Ovary (tissue), 9 donors: ENCODE data around the gene BCAS4. TPM values are rescaled to one million over a fixed set of nuclear protein-coding genes. Genes with fewer than 3 reads are reported as not detected.

Experiments used
- DNase-seq, 5 donors: peaks; one replicate each; pipeline ENCODE4 v3.0.0-alpha.2; 2019 to 2020
- H3K27ac ChIP-seq, 2 donors: fragments of 200-600 bp; one replicate each; pipeline versions ENCODE4 v1.5.1 to v1.8.0; 2019 to 2022
- H3K27me3 ChIP-seq: fragments of 200-600 bp; one replicate; pipeline ENCODE4 v1.8.0; 2022
- H3K36me3 ChIP-seq: fragments of 200-600 bp; sonication (generic); one replicate; pipeline ENCODE4 v1.5.1; 2019
- H3K4me1 ChIP-seq: one replicate; pipeline ENCODE4 v1.8.1; 2013; ENCODE audit warnings: mild to moderate bottlenecking, moderate library complexity; ENCODE audit not compliant: insufficient read depth
- H3K4me3 ChIP-seq: fragments of 200-600 bp; sonication (generic); one replicate; pipeline ENCODE4 v1.5.1; 2017
- H3K9me3 ChIP-seq, 2 donors: fragments of 200-600 bp in 1 of 2; sonication (generic) in 1 of 2; one replicate each; pipeline versions ENCODE4 v1.5.1 to v1.8.1; 2013 to 2019; ENCODE audit warnings: mild to moderate bottlenecking in 1 of 2, moderate library complexity in 1 of 2
- EP300 ChIP-seq: sonication (generic); formaldehyde crosslinking; IDR thresholded peaks from one replicate; pipeline ENCODE4 v1.6.1; 2017; ENCODE audit warnings: antibody characterized with exemption
- POLR2A ChIP-seq: fragments of 450-650 bp; IDR thresholded peaks from one replicate; pipeline ENCODE4 v1.6.1; 2017; ENCODE audit warnings: antibody characterized with exemption, mild to moderate bottlenecking, moderate library complexity
- WGBS, 3 donors: extraction: QIAGEN DNeasy Blood & Tissue Kit in 1 of 3; methylation state at CpG; one replicate each; pipeline versions ENCODE4 v1.1.5 to v1.1.7; 2013 to 2017; 5-methylcytosine and 5-hydroxymethylcytosine counted together
- intact Hi-C, 4 donors: fragments of 100-400 bp; cut with DNase I; formaldehyde crosslinking; loops; one replicate each; pipeline versions ENCODE4 v1.11.0 to v1.15.1; 2022 to 2023
- polyA plus RNA-seq, 2 donors: library from polyadenylated mRNA; stranded (reverse); fragments of 200-250 nt in 1 of 2; fragments of 350-450 nt in 1 of 2; fragmentation: Illumina TruSeq in 1 of 2; extraction: RNeasy Lipid Tissue Mini Kit (QIAGEN cat#74804) in 1 of 2; gene quantifications; one replicate each; pipeline ENCODE4 v1.2.3, GENCODE V29; 2013 to 2014
- total RNA-seq, 7 donors: library from RNA; depleted of rRNA in 2 of 7; stranded (reverse); fragments of >200 nt in 2 of 7; fragmentation: NEBNext Ultra II Directional in 3 of 7; extraction: Animal tissue kit (Norgen Biotek cat#: 25700) in 3 of 7; gene quantifications; one replicate each; pipeline versions ENCODE4 v1.1.0 to v1.2.4, GENCODE V29; 2016 to 2023
- TF ChIP-seq, protein P1 (sequence below), 3 donors: fragments of 450-650 bp in 2 of 3; fragments of 200-600 bp in 1 of 3; IDR thresholded peaks; one replicate each; pipeline versions ENCODE4 v1.5.1 to v1.8.0; 2016 to 2022; ENCODE audit warnings: antibody characterized with exemption in 3 of 3, mild to moderate bottlenecking in 1 of 3
- donor health status: DM: no; HTN: no; CAD: no; lungs with moderate emphysema.
- donor health status: DM: no; HTN: no; CAD: no.
- donor health status: Bipolar disorder and iron deficiency.
- donor health status: DM: yes; HTN: yes; CAD: no.
- donor health status: DM: no; HTN: no; CAD: no.
- donor health status: DM: yes; HTN: yes; CAD: no.

The BCAS4 gene
- total and polyA plus RNA-seq, 9 donors, result 2.0 to 9.1 (median 3.1) TPM

DNA sequence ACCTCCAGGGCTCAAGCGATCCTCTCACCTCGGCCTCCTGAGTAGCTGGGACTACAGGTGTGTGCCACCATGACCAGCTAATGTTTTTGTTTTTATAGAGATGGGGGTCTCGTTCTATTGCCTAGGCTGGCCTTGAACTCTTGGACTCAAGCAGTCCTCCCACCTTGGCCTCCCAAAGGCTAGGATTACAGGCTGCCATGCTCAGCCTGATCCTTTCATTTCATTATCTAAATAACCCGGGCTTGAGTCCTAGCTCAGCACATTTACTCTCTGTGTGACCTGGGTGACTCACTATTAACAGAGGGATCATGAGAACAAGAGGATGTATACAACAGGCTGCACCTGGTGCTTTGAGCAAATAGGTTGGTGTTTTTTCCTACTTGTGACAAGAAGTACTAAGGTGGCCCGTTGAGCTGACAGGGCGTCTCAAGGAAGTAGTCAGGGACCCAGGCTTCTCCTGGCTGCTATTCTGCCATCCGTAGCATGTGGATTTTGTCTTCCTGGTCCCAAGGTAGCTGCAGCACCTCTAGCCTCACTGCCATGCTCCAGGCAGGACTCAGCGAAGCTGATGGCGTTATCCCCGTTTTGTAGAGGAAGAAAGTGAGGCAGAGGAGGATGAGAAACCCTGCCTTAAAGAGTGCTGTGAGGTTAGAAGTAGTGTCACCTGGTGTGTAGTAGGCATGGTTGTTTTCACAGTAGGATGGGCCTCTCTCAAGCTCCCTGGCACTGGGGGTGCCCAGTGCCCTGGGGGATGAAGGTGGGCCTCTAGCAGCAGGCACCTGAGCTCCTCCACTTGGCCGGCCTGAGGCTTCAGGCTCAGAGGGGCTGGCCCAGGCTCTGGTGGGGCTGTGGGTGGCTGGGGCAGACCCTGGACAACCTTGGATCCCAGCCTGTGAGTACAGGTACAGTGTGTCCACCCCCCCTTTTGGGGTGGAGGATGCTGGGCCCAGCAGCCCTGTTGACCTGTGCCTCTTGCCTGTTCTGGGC, 73.9 kb downstream of the BCAS4 start:
- TF ChIP-seq, protein P1, sequence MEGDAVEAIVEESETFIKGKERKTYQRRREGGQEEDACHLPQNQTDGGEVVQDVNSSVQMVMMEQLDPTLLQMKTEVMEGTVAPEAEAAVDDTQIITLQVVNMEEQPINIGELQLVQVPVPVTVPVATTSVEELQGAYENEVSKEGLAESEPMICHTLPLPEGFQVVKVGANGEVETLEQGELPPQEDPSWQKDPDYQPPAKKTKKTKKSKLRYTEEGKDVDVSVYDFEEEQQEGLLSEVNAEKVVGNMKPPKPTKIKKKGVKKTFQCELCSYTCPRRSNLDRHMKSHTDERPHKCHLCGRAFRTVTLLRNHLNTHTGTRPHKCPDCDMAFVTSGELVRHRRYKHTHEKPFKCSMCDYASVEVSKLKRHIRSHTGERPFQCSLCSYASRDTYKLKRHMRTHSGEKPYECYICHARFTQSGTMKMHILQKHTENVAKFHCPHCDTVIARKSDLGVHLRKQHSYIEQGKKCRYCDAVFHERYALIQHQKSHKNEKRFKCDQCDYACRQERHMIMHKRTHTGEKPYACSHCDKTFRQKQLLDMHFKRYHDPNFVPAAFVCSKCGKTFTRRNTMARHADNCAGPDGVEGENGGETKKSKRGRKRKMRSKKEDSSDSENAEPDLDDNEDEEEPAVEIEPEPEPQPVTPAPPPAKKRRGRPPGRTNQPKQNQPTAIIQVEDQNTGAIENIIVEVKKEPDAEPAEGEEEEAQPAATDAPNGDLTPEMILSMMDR (IDR thresholded peaks at IDR 0.05), result no peak
- TF ChIP-seq EP300 (no peak), POLR2A (no peak)
- Histone ChIP-seq H3K4me3 (no peak overlapping the region), H3K36me3 (no peaks in the 10 kb centered on the region), H3K9me3 (no peaks in the 10 kb centered on the region), H3K4me1 (peaks cover 6% of the 10 kb centered on the region), H3K27ac (no peak overlapping the region), H3K27me3 (no peaks in the 10 kb centered on the region)
- intact Hi-C loops, result no loop called here
- WGBS, 3 donors, result 84 to 89% (median 85%) methylated on average over 11 of the region's 11 CpGs
- DNase-seq, result no peak

DNA sequence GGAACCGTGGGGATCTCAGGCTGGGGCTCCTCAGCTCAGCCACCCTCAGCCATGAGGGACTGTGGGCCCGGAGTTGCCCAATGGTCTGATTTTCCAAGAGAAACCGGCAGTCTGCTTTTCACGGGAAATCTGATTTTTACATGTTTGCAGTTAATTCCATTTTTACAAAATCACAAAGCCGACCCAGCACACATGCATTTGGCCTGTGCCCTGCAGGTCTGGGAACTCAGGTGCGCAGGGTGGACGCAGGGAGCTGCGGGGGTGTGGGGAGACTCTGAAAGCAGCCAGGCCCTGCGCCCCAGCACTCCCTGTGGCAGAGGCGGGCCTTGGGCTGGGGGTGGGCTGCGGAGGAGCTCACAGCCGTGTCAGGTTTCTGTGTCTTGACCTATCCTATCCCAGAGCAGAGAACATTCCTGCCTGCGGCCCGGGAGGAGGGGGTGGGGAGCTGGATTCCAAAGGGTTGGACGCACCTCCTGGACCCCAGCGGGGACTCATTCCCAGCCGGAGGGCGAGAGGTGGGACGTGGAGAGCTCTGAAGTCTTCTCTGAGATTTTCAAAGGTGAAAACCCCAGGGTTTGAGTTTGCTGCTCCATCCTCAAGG, 75.8 kb downstream of the BCAS4 start:
- H3K4me1 ChIP-seq, result peaks cover 6% of the 10 kb centered on the region
- H3K36me3 ChIP-seq, result no peaks in the 10 kb centered on the region
- no peak for TF ChIP-seq EP300
- TF ChIP-seq, protein P1 (IDR thresholded peaks at IDR 0.05), result no peak
- DNase-seq, result peak; percentile 22 to 79 (median 55)
- no peaks in the 10 kb centered on the region for H3K9me3 ChIP-seq
- WGBS, 3 donors, result 11 to 21% (median 12%) methylated on average over 19 of the region's 19 CpGs
- intact Hi-C loops, result loop anchor here in 2 of 4 donors (10.0 kb wide), 2 partner anchors 54 to 66 kb away; no protein-coding TSS in a partner anchor
- no peak overlapping the region for H3K4me3 ChIP-seq
- peak overlapping the region in 1 of 2 donors; percentile 48 for H3K27ac ChIP-seq
- H3K27me3 ChIP-seq, result no peaks in the 10 kb centered on the region

DNA sequence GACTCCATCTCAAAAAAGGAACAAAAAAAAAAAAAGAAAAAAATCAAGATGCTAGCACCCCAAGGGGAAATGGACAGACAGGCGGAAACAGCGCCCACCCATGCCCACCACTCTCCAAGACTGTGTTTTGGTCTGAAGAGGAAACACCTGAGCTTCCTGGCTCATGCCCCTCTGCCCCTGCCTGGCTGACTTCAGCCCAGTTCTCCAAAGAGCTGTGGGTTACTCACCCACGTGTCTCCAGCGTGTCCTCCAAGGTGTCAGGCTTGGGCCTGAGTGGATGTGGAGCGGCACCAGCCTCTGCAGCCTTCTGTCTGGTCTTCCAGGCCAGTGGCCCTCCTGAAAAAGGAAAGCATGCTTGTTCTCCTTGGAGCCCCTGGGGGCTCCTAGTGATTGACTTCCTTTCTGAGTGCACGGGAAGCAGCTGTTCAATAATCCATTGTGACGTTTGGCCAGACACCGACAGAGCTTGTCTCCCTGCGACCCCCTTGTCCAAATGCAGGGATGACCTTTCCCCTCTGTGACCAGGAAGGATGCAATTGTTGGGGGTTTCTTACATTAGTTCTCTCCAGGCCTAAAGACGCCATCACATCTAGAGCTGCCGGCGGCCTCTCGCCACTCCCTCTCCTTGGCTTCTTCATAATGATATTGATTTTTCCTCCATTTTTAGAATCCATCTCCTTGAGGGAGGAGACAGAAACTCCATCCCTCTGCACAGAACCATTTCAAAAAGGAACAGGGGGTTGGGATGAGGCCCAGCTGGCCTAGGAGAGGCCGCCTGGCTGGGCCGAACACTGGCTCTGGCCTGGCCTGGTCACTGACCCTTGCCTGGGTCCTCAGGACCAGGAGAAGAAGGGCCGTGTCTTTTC, 77.9 kb downstream of the BCAS4 start:
- Histone ChIP-seq H3K27ac (no peak overlapping the region), H3K9me3 (no peaks in the 10 kb centered on the region), H3K36me3 (no peaks in the 10 kb centered on the region), H3K4me1 (peaks cover 6% of the 10 kb centered on the region), H3K4me3 (no peak overlapping the region), H3K27me3 (no peaks in the 10 kb centered on the region)
- TF ChIP-seq POLR2A (no peak), EP300 (no peak)
- TF ChIP-seq, protein P1 (IDR thresholded peaks at IDR 0.05), result no peak
- no peak for DNase-seq
- WGBS, 3 donors, result 88 to 92% (median 91%) methylated on average over 16 of the region's 16 CpGs
- intact Hi-C loops, result loop anchor here in 2 of 4 donors (10.0 kb wide), 2 partner anchors 52 to 68 kb away; no protein-coding TSS in a partner anchor

DNA sequence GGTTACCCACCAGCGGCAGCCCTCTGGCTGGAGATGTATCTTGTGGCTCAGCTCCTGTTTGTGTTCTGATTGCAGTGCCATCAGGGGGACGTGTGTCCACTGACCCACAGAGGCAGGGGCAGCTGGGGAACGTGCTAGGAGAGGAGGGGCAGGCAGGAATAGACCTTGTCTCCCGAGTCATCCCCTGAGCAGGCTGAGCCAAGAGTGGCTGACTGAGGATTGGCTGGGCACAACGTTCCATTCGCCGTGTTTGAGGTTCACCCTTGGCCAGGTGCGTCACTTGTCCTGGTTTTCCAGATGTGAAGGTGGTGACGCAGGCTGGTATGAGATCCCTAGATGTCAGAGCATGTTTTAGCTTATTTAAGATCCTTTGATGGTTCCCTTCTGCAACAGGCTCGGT, 78.7 kb downstream of the BCAS4 start:
- no peak for DNase-seq
- TF ChIP-seq POLR2A (no peak), EP300 (no peak)
- TF ChIP-seq, protein P1 (IDR thresholded peaks at IDR 0.05), result no peak
- WGBS, 3 donors, result 79 to 84% (median 80%) methylated on average over 10 of the region's 10 CpGs
- intact Hi-C loops, result loop anchor here in 2 of 4 donors (10.0 kb wide), 2 partner anchors 51 to 69 kb away; no protein-coding TSS in a partner anchor
- no peaks in the 10 kb centered on the region for H3K27me3 ChIP-seq
- H3K9me3 ChIP-seq, result no peaks in the 10 kb centered on the region
- no peaks in the 10 kb centered on the region for H3K36me3 ChIP-seq
- no peak overlapping the region for H3K4me3 ChIP-seq
- H3K27ac ChIP-seq, result no peak overlapping the region
- H3K4me1 ChIP-seq, result peaks cover 6% of the 10 kb centered on the region
